Heart left ventricle (tissue), 16 donors: ENCODE measurements around the gene BTN3A1. TPM values are rescaled to one million over a fixed set of nuclear protein-coding genes. Genes with fewer than 3 reads are reported as not detected.

Experiments used
- ATAC-seq, 4 donors: fragments of 200-7000 bp; cut with Tn5 transposase; one replicate each; pipeline ENCODE4 v1.9.1; 2020 to 2022; ENCODE audit warnings: moderate library complexity in 4 of 4, mild to moderate bottlenecking in 3 of 4, moderate number of reproducible peaks in 1 of 4
- DNase-seq, 5 donors: peaks; one replicate each; pipeline ENCODE4 v3.0.0-alpha.2; 2020
- H3K27ac ChIP-seq, 12 donors: fragments of 200-600 bp; sonication (generic) in 4 of 12; one replicate each; pipeline versions ENCODE4 v1.5.0 to v1.8.0; 2016 to 2022; ENCODE audit warnings: mild to moderate bottlenecking in 2 of 12
- H3K27me3 ChIP-seq, 9 donors: fragments of 200-600 bp; sonication (generic) in 2 of 9; one replicate each; pipeline versions ENCODE4 v1.5.1 to v1.8.0; 2016 to 2022; ENCODE audit warnings: mild to moderate bottlenecking in 3 of 9
- H3K36me3 ChIP-seq, 9 donors: fragments of 200-600 bp; sonication (generic) in 2 of 9; one replicate each; pipeline versions ENCODE4 v1.5.0 to v1.8.0; 2018 to 2022; ENCODE audit warnings: mild to moderate bottlenecking in 2 of 9
- H3K4me1 ChIP-seq, 12 donors: fragments of 200-600 bp; sonication (generic) in 4 of 12; one replicate each; pipeline versions ENCODE4 v1.5.0 to v1.8.0; 2016 to 2022; ENCODE audit warnings: mild to moderate bottlenecking in 3 of 12
- H3K4me3 ChIP-seq, 12 donors: fragments of 200-600 bp; sonication (generic) in 4 of 12; one replicate each; pipeline versions ENCODE4 v1.5.0 to v1.8.0; 2017 to 2022; ENCODE audit warnings: mild to moderate bottlenecking in 9 of 12, moderate library complexity in 4 of 12
- H3K9me3 ChIP-seq, 12 donors: fragments of 200-600 bp; sonication (generic) in 4 of 12; one replicate each; pipeline versions ENCODE4 v1.5.0 to v1.8.0; 2016 to 2022; ENCODE audit warnings: mild to moderate bottlenecking in 1 of 12
- CTCF ChIP-seq, 12 donors: fragments of 200-600 bp; sonication (generic) in 4 of 12; IDR thresholded peaks; one replicate each; pipeline versions ENCODE4 v1.5.0 to v1.8.0; 2018 to 2022; ENCODE audit warnings: antibody characterized with exemption in 12 of 12, mild to moderate bottlenecking in 5 of 12
- POLR2A ChIP-seq, 2 donors: fragments of 450-650 bp; IDR thresholded peaks; one replicate each; pipeline ENCODE4 v1.6.1; 2017; ENCODE audit warnings: antibody characterized with exemption in 2 of 2, mild to moderate bottlenecking in 2 of 2, moderate library complexity in 2 of 2
- WGBS, 4 donors: extraction: QIAGEN DNeasy Blood & Tissue Kit in 2 of 4; methylation state at CpG; one replicate each; pipeline versions ENCODE4 v1.1.5 to v1.1.7; 2013 to 2018; 5-methylcytosine and 5-hydroxymethylcytosine counted together
- intact Hi-C, 10 donors: fragments of 100-400 bp; cut with DNase I; formaldehyde crosslinking; loops; one replicate each; pipeline versions ENCODE4 v1.11.1 to v1.14.2; 2022
- polyA plus RNA-seq, 2 donors: library from polyadenylated mRNA; stranded (reverse); fragments of 200-250 nt; gene quantifications; one replicate each; pipeline ENCODE4 v1.2.3, GENCODE V29; 2013
- total RNA-seq, 9 donors: library from RNA; depleted of rRNA in 2 of 9; stranded (reverse); fragments of >200 nt in 2 of 9; fragmentation: NEBNext Ultra II Directional in 3 of 9; extraction: Animal tissue kit (Norgen Biotek cat#: 25700) in 3 of 9; gene quantifications; one replicate each; pipeline versions ENCODE4 v1.1.0 to v1.2.4, GENCODE V29; 2016 to 2023
- donor health status: ischemic (EF 13 %, LVEDD 7.1; RV severe dilation, severe dysfunction).
- donor health status: healthy with polysubstance abuse.
- donor health status: DM: no; HTN: yes; CAD: no.
- donor health status: DM: no; HTN: no; CAD: no.
- donor health status: ischemic (EF 25% LVEDD 6.9; RV normal size, moderate dysfunction).
- donor health status: ischemic (EF 25% LVEDD 5.7; RV mildly dilated, moderate dysfunction).
- donor health status: healthy.
- donor health status: DM: yes; HTN: yes; CAD: no.
- donor health status: ischemic (EF 35%, LVEDD 5.7; RV mildly dilated, moderate dysfunction).
- donor health status: nonischemic (EF 11% LVEDD 7.7; RV severe dilation, severe dysfunction).
- donor health status: DM: yes; HTN: yes; CAD: no.
- donor health status: PGD.
- donor health status: ischemic (EF 29% LVEDD 5.4; RV normal size, mild dysfunction).
- donor health status: nonischemic (EF 23%, LVEDD 6.1; RV moderate dilation, normal function).

Gene BTN3A1
- total and polyA plus RNA-seq, 11 donors, result 3.1 to 47.6 (median 5.8) TPM

GRCh38 chr6:26464014-26464413 is 61.9 kb downstream of the BTN3A1 start:
- DNase-seq, result no peak
- no peak overlapping the region for H3K4me3 ChIP-seq

GRCh38 chr6:26464416-26465131 is 62.5 kb downstream of the BTN3A1 start:
- Histone ChIP-seq H3K27me3 (no peaks in the 10 kb centered on the region), H3K4me1 (peaks cover 0 to 39% (median 22%) of the 10 kb centered on the region in 12 donors), H3K4me3 (no peak overlapping the region), H3K36me3 (peaks cover 0 to 100% (median 96%) of the 10 kb centered on the region in 9 donors), H3K27ac (no peak overlapping the region), H3K9me3 (no peaks in the 10 kb centered on the region)
- DNase-seq, result no peak
- WGBS, 4 donors, result 95 to 98% (median 97%) methylated on average over 7 of the region's 7 CpGs
- no peak for ATAC-seq
- intact Hi-C loops, result loop anchor here in 1 of 10 donors (5.0 kb wide), 1 partner anchor 62 kb away; the partner anchor contains the start of gene BTN3A1
- no peak for TF ChIP-seq CTCF (IDR thresholded peaks at IDR 0.05)
- no peak for TF ChIP-seq POLR2A (IDR thresholded peaks at IDR 0.05)

More at GRCh38 chr6:26464014-26464413, 61.9 kb downstream of the BTN3A1 start:
- Histone ChIP-seq H3K9me3 (no peaks in the 10 kb centered on the region), H3K27me3 (no peaks in the 10 kb centered on the region), H3K36me3 (peaks cover 0 to 99% (median 94%) of the 10 kb centered on the region in 9 donors), H3K27ac (no peak overlapping the region), H3K4me1 (peaks cover 0 to 44% (median 27%) of the 10 kb centered on the region in 12 donors)
- TF ChIP-seq CTCF (IDR thresholded peaks at IDR 0.05) (no peak), POLR2A (IDR thresholded peaks at IDR 0.05) (no peak)
- WGBS, 4 donors, result 83 to 91% (median 85%) methylated on average over 4 of the region's 4 CpGs
- no peak for ATAC-seq
- intact Hi-C loops, result loop anchor here in 1 of 10 donors (5.0 kb wide), 1 partner anchor 62 kb away; the partner anchor contains the start of gene BTN3A1

Other genes with a start within 250 kb of the BTN3A1 start
- gene BTN3A2, start 37.1 kb upstream of the BTN3A1 start, total RNA-seq, result 10 to 100 TPM in 5 of 9 donors, 1 to 10 TPM in 4; 2.7 to 71.1 (median 10.2) TPM
- gene BTN3A2, start 37.1 kb upstream of the BTN3A1 start, polyA plus RNA-seq, result 10 to 100 TPM in 1 of 2 donors, 1 to 10 TPM in 1; 5.8 to 11.5 TPM
- 10 to 100 TPM in 2 of 9 donors, 1 to 10 TPM in 7; 1.7 to 20.4 (median 3.0) TPM for gene BTN2A2, start 19.2 kb upstream of the BTN3A1 start, total RNA-seq
- 1 to 10 TPM; 3.2 to 4.3 TPM for gene BTN2A2, start 19.2 kb upstream of the BTN3A1 start, polyA plus RNA-seq
- 10 to 100 TPM in 2 of 9 donors, 1 to 10 TPM in 7; 4.8 to 31.2 (median 7.9) TPM for gene BTN3A3, start 38.2 kb downstream of the BTN3A1 start, total RNA-seq
- 1 to 10 TPM; 5.9 to 7.7 TPM for gene BTN3A3, start 38.2 kb downstream of the BTN3A1 start, polyA plus RNA-seq
- 10 to 100 TPM in 7 of 9 donors, 1 to 10 TPM in 2; 9.2 to 26.2 (median 14.8) TPM for gene BTN2A1, start 55.7 kb downstream of the BTN3A1 start, total RNA-seq
- gene BTN2A1, start 55.7 kb downstream of the BTN3A1 start, polyA plus RNA-seq, result 10 to 100 TPM in 1 of 2 donors, 1 to 10 TPM in 1; 6.6 to 26.7 TPM
- gene BTN1A1, start 98.0 kb downstream of the BTN3A1 start, total RNA-seq, result not detected
- not detected for gene BTN1A1, start 98.0 kb downstream of the BTN3A1 start, polyA plus RNA-seq
- gene HMGN4, start 136.1 kb downstream of the BTN3A1 start, total RNA-seq, result 10 to 100 TPM; 22.4 to 34.7 (median 32.1) TPM
- gene HMGN4, start 136.1 kb downstream of the BTN3A1 start, polyA plus RNA-seq, result 10 to 100 TPM in 1 of 2 donors, 1 to 10 TPM in 1; 5.8 to 52.8 TPM
- 10 to 100 TPM in 2 of 9 donors, 1 to 10 TPM in 7; 7.2 to 10.8 (median 8.2) TPM for gene ABT1, start 194.7 kb downstream of the BTN3A1 start, total RNA-seq
- gene ABT1, start 194.7 kb downstream of the BTN3A1 start, polyA plus RNA-seq, result 10 to 100 TPM in 1 of 2 donors, 1 to 10 TPM in 1; 7.1 to 12.0 TPM